Measurements from ENCODE around the gene HJV.

The HJV gene

DNA sequence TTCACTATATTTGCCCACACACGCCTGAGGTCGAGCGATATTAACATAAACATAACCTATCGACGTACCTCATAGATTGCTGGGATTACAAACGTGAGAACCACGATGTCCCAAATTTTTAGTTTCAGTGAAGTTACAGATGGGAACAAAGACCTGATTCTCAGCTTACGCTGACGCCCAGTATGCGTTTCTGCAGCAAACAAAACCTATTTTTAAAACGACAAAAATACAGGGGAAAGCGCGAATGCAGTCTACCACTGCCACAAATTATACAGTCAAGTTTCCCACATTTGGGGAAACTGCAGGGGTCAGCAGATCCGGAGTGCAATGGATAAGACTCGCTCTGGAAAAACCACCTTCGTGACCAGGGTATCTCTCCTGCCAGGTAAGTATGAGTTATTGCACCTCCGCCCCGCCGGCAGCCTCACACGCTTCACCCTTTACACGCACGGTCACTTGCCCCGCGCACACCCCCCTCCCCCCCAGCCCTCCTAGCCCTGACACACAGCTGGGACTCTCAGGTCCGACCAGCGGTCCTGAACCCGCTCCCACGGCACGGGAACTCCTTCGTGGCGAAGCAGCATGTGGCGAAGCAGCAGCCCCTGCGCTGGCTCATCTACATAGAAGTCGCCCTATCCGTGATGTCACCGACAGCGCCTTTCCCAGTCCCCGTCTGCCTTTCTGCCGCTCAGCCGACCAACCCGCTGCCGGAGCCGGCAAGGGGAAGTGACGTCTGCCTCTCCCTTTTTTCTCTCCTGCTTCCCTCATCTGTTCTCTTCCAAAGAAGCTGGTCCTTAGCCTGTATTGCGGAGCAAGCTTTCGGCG, 30.5 kb upstream of the HJV start (continued):
- TF ChIP-seq, protein P1, sequence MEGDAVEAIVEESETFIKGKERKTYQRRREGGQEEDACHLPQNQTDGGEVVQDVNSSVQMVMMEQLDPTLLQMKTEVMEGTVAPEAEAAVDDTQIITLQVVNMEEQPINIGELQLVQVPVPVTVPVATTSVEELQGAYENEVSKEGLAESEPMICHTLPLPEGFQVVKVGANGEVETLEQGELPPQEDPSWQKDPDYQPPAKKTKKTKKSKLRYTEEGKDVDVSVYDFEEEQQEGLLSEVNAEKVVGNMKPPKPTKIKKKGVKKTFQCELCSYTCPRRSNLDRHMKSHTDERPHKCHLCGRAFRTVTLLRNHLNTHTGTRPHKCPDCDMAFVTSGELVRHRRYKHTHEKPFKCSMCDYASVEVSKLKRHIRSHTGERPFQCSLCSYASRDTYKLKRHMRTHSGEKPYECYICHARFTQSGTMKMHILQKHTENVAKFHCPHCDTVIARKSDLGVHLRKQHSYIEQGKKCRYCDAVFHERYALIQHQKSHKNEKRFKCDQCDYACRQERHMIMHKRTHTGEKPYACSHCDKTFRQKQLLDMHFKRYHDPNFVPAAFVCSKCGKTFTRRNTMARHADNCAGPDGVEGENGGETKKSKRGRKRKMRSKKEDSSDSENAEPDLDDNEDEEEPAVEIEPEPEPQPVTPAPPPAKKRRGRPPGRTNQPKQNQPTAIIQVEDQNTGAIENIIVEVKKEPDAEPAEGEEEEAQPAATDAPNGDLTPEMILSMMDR (tag by site-specific recombination; IDR thresholded peaks at IDR 0.05) = peak; percentile 52; the same call in 1 of the 2 replicates
- TF ChIP-seq ZNF146 (tag by site-specific recombination; IDR thresholded peaks at IDR 0.05) (0 out of 2 replicates have a peak, but pooled peaks have one; percentile 11), SP2 (tag by site-specific recombination; IDR thresholded peaks at IDR 0.05) (peak; percentile 50), MZF1 (tag by site-specific recombination; IDR thresholded peaks at IDR 0.05; ENCODE audit: borderline replicate concordance) (0 out of 2 replicates have a peak, but pooled peaks have one; percentile 64), ZEB2 (tag by site-specific recombination; IDR thresholded peaks at IDR 0.05) (peak; percentile 98), ZNF391 (tag by site-specific recombination; IDR thresholded peaks at IDR 0.05; ENCODE audit: borderline replicate concordance, low read depth) (peak; percentile 34; the same call in 1 of the 2 replicates), ZNF341 (tag by site-specific recombination; IDR thresholded peaks at IDR 0.05; ENCODE audit: low read depth) (peak; percentile 45), ZNF843 (tag by site-specific recombination; IDR thresholded peaks at IDR 0.05) (peak; percentile 45; the same call in 1 of the 2 replicates), ZNF394 (tag by site-specific recombination; IDR thresholded peaks at IDR 0.05; ENCODE audit: borderline replicate concordance) (peak; percentile 46; the same call in 1 of the 2 replicates), ZIC2 (tag by site-specific recombination; IDR thresholded peaks at IDR 0.05) (peak; percentile 23; the same call in 1 of the 2 replicates), ZBTB21 (tag by site-specific recombination; IDR thresholded peaks at IDR 0.05) (peak; percentile 92), TRIM28 (IDR thresholded peaks at IDR 0.05; ENCODE audit: borderline replicate concordance, low read length) (peak; percentile 76; the same call in 1 of the 2 replicates), ZBTB20 (tag by site-specific recombination; IDR thresholded peaks at IDR 0.05) (peak; percentile 61), ZBTB17 (tag by site-specific recombination; IDR thresholded peaks at IDR 0.05) (peak; percentile 69), ZNF366 (tag by site-specific recombination; conservative IDR thresholded peaks at IDR 0.05) (peak; percentile 73), ZNF561 (tag by site-specific recombination; IDR thresholded peaks at IDR 0.05; ENCODE audit: borderline replicate concordance) (0 out of 2 replicates have a peak, but pooled peaks have one; percentile 62), ZBTB8A (tag by site-specific recombination; IDR thresholded peaks at IDR 0.05) (peak; percentile 50; the same call in 1 of the 2 replicates)
- TF ChIP-seq, protein P2, sequence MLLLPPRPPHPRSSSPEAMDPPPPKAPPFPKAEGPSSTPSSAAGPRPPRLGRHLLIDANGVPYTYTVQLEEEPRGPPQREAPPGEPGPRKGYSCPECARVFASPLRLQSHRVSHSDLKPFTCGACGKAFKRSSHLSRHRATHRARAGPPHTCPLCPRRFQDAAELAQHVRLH (tag by site-specific recombination; IDR thresholded peaks at IDR 0.05) = peak; percentile 87
- TF ChIP-seq, protein P3, sequence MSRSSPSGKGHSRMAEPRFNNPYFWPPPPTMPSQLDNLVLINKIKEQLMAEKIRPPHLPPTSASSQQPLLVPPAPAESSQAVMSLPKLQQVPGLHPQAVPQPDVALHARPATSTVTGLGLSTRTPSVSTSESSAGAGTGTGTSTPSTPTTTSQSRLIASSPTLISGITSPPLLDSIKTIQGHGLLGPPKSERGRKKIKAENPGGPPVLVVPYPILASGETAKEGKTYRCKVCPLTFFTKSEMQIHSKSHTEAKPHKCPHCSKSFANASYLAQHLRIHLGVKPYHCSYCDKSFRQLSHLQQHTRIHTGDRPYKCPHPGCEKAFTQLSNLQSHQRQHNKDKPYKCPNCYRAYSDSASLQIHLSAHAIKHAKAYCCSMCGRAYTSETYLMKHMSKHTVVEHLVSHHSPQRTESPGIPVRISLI (tag by site-specific recombination; IDR thresholded peaks at IDR 0.05) = 0 out of 2 replicates have a peak, but pooled peaks have one; percentile 13
- TF ChIP-seq, protein P4, sequence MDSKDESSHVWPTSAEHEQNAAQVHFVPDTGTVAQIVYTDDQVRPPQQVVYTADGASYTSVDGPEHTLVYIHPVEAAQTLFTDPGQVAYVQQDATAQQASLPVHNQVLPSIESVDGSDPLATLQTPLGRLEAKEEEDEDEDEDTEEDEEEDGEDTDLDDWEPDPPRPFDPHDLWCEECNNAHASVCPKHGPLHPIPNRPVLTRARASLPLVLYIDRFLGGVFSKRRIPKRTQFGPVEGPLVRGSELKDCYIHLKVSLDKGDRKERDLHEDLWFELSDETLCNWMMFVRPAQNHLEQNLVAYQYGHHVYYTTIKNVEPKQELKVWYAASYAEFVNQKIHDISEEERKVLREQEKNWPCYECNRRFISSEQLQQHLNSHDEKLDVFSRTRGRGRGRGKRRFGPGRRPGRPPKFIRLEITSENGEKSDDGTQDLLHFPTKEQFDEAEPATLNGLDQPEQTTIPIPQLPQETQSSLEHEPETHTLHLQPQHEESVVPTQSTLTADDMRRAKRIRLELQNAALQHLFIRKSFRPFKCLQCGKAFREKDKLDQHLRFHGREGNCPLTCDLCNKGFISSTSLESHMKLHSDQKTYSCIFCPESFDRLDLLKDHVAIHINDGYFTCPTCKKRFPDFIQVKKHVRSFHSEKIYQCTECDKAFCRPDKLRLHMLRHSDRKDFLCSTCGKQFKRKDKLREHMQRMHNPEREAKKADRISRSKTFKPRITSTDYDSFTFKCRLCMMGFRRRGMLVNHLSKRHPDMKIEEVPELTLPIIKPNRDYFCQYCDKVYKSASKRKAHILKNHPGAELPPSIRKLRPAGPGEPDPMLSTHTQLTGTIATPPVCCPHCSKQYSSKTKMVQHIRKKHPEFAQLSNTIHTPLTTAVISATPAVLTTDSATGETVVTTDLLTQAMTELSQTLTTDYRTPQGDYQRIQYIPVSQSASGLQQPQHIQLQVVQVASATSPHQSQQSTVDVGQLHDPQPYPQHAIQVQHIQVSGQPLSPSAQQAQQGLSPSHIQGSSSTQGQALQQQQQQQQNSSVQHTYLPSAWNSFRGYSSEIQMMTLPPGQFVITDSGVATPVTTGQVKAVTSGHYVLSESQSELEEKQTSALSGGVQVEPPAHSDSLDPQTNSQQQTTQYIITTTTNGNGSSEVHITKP (tag by site-specific recombination; IDR thresholded peaks at IDR 0.05) = peak; percentile 81
- TF ChIP-seq, protein P5, sequence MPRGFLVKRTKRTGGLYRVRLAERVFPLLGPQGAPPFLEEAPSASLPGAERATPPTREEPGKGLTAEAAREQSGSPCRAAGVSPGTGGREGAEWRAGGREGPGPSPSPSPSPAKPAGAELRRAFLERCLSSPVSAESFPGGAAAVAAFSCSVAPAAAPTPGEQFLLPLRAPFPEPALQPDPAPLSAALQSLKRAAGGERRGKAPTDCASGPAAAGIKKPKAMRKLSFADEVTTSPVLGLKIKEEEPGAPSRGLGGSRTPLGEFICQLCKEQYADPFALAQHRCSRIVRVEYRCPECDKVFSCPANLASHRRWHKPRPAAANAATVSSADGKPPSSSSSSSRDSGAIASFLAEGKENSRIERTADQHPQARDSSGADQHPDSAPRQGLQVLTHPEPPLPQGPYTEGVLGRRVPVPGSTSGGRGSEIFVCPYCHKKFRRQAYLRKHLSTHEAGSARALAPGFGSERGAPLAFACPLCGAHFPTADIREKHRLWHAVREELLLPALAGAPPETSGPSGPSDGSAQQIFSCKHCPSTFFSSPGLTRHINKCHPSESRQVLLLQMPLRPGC (tag by site-specific recombination; IDR thresholded peaks at IDR 0.05) = peak; percentile 50; the same call in 1 of the 2 replicates
